Thoracic aorta (tissue), 2 donors: ENCODE data around the gene SPTBN4. TPM values are rescaled to one million over a fixed set of nuclear protein-coding genes. Genes with fewer than 3 reads are reported as not detected.

Experiments
- ATAC-seq: fragments of 150-250 bp; one replicate; pipeline ENCODE4 v1.8.0; 2017; ENCODE audit warnings: low read depth; ENCODE audit not compliant: insufficient number of reproducible peaks, low FRiP score
- DNase-seq: peaks from one replicate; pipeline ENCODE4 v3.0.0-alpha.2; 2020; ENCODE audit warnings: low spot score
- H3K27ac ChIP-seq, 2 donors: fragments of 200-600 bp; sonication (generic); 1 replicate in 1 of 2; 2 replicates in 1 of 2; pipeline ENCODE4 v1.5.1; 2016; ENCODE audit warnings: mild to moderate bottlenecking in 2 of 2, moderate library complexity in 2 of 2
- H3K27me3 ChIP-seq: fragments of 200-600 bp; sonication (generic); replicated peaks from 2 replicates; pipeline ENCODE4 v1.6.0; 2016; ENCODE audit warnings: mild to moderate bottlenecking; ENCODE audit not compliant: insufficient read depth
- H3K36me3 ChIP-seq: fragments of 200-600 bp; sonication (generic); one replicate; pipeline ENCODE4 v1.5.1; 2016
- H3K4me1 ChIP-seq, 2 donors: fragments of 200-600 bp; sonication (generic); 1 replicate in 1 of 2; 2 replicates in 1 of 2; pipeline versions ENCODE4 v1.5.1 to v1.6.0; 2016; ENCODE audit warnings: low read depth in 2 of 2, mild to moderate bottlenecking in 1 of 2; ENCODE audit not compliant: control insufficient read depth in 1 of 2
- H3K4me3 ChIP-seq: fragments of 200-600 bp; sonication (generic); 2 replicates; pipeline ENCODE4 v1.5.1; 2016; ENCODE audit warnings: mild to moderate bottlenecking
- H3K9me3 ChIP-seq: fragments of 200-600 bp; sonication (generic); 2 replicates; pipeline ENCODE4 v1.5.1; 2016
- CTCF ChIP-seq: fragments of 200-600 bp; sonication (generic); IDR thresholded peaks from one replicate; pipeline ENCODE4 v1.5.1; 2019; ENCODE audit warnings: antibody characterized with exemption
- total RNA-seq, 2 donors: library from RNA; depleted of rRNA; stranded (reverse); fragments of >200 nt; gene quantifications; one replicate each; pipeline versions ENCODE4 v1.1.0 to v1.2.3, GENCODE V29; 2016

The SPTBN4 gene
- total RNA-seq, 2 donors from 2014 or later, result 2.0 to 7.0 TPM

- no peaks in the 10 kb centered on the region for H3K27me3 ChIP-seq
- H3K4me1 ChIP-seq, result no peaks in the 10 kb centered on the region
- ATAC-seq (no peak), DNase-seq (no peak)
- no peaks in the 10 kb centered on the region for H3K9me3 ChIP-seq
- H3K27ac ChIP-seq, result no peak overlapping the region
- TF ChIP-seq CTCF, result peak; percentile 48
- no peak overlapping the region for H3K4me3 ChIP-seq
- no peaks in the 10 kb centered on the region for H3K36me3 ChIP-seq
Observed at GRCh38 chr19:40549007-40549708, 82.4 kb downstream of the SPTBN4 start.

- H3K4me3 ChIP-seq, result no peak overlapping the region
- no peaks in the 10 kb centered on the region for H3K36me3 ChIP-seq
- no peak overlapping the region for H3K27ac ChIP-seq
- H3K4me1 ChIP-seq, result no peaks in the 10 kb centered on the region
- ATAC-seq (no peak), DNase-seq (no peak)
- TF ChIP-seq CTCF, result no peak
- H3K27me3 ChIP-seq, result no peaks in the 10 kb centered on the region
- H3K9me3 ChIP-seq, result no peaks in the 10 kb centered on the region
Observed at GRCh38 chr19:40550951-40551350, 84.2 kb downstream of the SPTBN4 start.

GRCh38 chr19:40552848-40553247, 86.0 kb downstream of the SPTBN4 start:
- no peak for TF ChIP-seq CTCF
- no peak overlapping the region for H3K27ac ChIP-seq
- DNase-seq, result no peak

GRCh38 chr19:40553885-40554857, 87.4 kb downstream of the SPTBN4 start:
- H3K36me3 ChIP-seq, result no peaks in the 10 kb centered on the region
- DNase-seq (no peak), ATAC-seq (no peak)
- no peak overlapping the region for H3K4me3 ChIP-seq
- H3K9me3 ChIP-seq, result no peaks in the 10 kb centered on the region
- no peak for TF ChIP-seq CTCF
- H3K27me3 ChIP-seq, result no peaks in the 10 kb centered on the region
- H3K4me1 ChIP-seq, result no peaks in the 10 kb centered on the region
- H3K27ac ChIP-seq, result no peak overlapping the region

More at GRCh38 chr19:40552848-40553247, 86.0 kb downstream of the SPTBN4 start:
- Histone ChIP-seq H3K27me3 (no peaks in the 10 kb centered on the region), H3K9me3 (no peaks in the 10 kb centered on the region), H3K4me1 (no peaks in the 10 kb centered on the region), H3K4me3 (no peak overlapping the region), H3K36me3 (no peaks in the 10 kb centered on the region)
- ATAC-seq, result no peak
